ENCODE data around the gene DOCK2. TPM values are rescaled to one million over a fixed set of nuclear protein-coding genes. Genes with fewer than 3 reads are reported as not detected.

The DOCK2 gene
- polyA plus RNA-seq, 1 experiment = 2.0 TPM

GRCh38 chr5:169791251-169791650 lies 154.2 kb downstream of the DOCK2 start:
- POLR2A ChIA-PET = no interaction called here
- TF ChIP-seq, protein P1, sequence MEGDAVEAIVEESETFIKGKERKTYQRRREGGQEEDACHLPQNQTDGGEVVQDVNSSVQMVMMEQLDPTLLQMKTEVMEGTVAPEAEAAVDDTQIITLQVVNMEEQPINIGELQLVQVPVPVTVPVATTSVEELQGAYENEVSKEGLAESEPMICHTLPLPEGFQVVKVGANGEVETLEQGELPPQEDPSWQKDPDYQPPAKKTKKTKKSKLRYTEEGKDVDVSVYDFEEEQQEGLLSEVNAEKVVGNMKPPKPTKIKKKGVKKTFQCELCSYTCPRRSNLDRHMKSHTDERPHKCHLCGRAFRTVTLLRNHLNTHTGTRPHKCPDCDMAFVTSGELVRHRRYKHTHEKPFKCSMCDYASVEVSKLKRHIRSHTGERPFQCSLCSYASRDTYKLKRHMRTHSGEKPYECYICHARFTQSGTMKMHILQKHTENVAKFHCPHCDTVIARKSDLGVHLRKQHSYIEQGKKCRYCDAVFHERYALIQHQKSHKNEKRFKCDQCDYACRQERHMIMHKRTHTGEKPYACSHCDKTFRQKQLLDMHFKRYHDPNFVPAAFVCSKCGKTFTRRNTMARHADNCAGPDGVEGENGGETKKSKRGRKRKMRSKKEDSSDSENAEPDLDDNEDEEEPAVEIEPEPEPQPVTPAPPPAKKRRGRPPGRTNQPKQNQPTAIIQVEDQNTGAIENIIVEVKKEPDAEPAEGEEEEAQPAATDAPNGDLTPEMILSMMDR (IDR thresholded peaks at IDR 0.05; ENCODE audit: insufficient read depth, low read depth, low read length) = no peak
- H3K27me3 ChIP-seq (ENCODE audit: control insufficient read depth, insufficient read depth, low read length) = no peaks in the 10 kb centered on the region
- no peaks in the 10 kb centered on the region for H3K36me3 ChIP-seq (ENCODE audit: control insufficient read depth, insufficient read depth, low read length)
- no peak overlapping the region for H3K4me3 ChIP-seq (ENCODE audit: low read depth, low read length)
- no peak for DNase-seq (ENCODE audit: low read depth)
- CTCF ChIA-PET = interaction anchor here (1.4 to 1.7 kb wide), 2 partner anchors 36 to 189 kb away, joined by 3 to 5 read pairs; partner anchors contain the start of gene INSYN2B

DNA sequence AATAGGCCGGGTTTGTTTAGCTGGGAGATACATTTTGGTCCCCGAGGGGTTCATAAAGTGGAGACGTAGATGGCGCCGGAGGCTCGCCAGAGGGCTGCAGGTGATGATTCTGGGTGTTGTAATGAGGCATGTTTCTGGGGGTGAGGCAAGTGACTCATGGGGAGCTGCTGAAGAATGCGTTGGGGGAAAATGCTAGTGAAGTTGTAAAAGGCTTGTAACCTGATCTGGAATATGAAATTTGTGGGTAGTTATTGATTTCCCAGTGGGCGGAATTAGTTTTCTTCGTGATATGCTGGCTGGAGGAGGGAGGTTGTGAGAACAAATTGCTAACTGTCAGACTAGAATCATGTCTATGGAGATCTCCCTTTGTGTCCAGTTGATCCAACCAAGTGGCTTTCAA lies 158.3 kb downstream of the DOCK2 start:
- ChIA-PET CTCF (interaction anchor here (0.8 to 1.1 kb wide), 2 partner anchors 31 to 89 kb away, joined by 3 read pairs; no protein-coding TSS in a partner anchor), POLR2A (no interaction called here)
- TF ChIP-seq, protein P1 (IDR thresholded peaks at IDR 0.05; ENCODE audit: insufficient read depth, low read depth, low read length) = no peak
- H3K27me3 ChIP-seq (ENCODE audit: control insufficient read depth, insufficient read depth, low read length) = no peaks in the 10 kb centered on the region
- no peak for DNase-seq (ENCODE audit: low read depth)
- no peaks in the 10 kb centered on the region for H3K36me3 ChIP-seq (ENCODE audit: control insufficient read depth, insufficient read depth, low read length)
- no peak overlapping the region for H3K4me3 ChIP-seq (ENCODE audit: low read depth, low read length)

DNA sequence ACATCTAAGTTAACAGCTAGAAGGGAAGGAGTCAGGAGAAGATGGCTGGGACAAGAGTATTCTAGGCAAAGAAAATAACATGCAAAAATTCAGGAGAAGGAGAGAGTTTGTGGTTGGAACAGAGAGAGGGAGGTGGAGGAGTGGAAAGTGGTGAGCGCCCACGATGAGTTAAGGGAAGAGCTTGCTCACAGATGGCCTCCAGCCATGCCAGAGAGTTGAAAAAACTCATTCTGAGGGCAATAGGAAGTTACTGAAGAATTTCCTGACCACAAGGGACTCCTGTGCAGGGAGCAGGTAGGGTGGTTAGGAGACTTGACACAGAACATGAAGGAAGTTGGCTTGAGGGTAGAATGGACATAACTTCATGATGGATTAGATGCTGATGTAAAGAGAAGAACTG lies 159.7 kb downstream of the DOCK2 start:
- no peak for DNase-seq (ENCODE audit: low read depth)
- H3K4me3 ChIP-seq (ENCODE audit: low read depth, low read length) = no peak overlapping the region
- no peaks in the 10 kb centered on the region for H3K27me3 ChIP-seq (ENCODE audit: control insufficient read depth, insufficient read depth, low read length)
- ChIA-PET CTCF (no interaction called here), POLR2A (no interaction called here)
- no peaks in the 10 kb centered on the region for H3K36me3 ChIP-seq (ENCODE audit: control insufficient read depth, insufficient read depth, low read length)
- TF ChIP-seq, protein P1 (IDR thresholded peaks at IDR 0.05; ENCODE audit: insufficient read depth, low read depth, low read length) = no peak

DNA sequence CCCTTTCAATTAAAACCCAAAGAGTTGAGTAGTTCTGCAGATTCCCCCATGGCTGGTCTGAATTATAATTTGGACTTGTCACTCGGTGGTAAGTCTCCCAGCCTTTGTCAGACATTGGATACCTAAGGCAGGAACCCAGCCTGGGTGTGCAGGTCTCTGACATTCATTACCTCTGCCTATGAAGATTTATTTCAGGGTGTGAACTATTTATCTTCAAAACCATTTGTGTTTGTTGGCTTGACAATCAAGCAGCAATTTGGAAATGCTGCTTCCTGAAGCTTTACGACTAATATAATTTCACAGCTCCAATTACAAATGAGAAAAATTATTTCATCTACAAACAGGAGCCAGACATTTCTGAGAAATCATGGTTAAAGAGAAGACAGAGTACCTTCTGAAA lies 160.5 kb downstream of the DOCK2 start:
- Histone ChIP-seq H3K36me3 (ENCODE audit: control insufficient read depth, insufficient read depth, low read length) (no peaks in the 10 kb centered on the region), H3K27me3 (ENCODE audit: control insufficient read depth, insufficient read depth, low read length) (no peaks in the 10 kb centered on the region), H3K4me3 (ENCODE audit: low read depth, low read length) (no peak overlapping the region)
- POLR2A ChIA-PET = no interaction called here
- no peak for DNase-seq (ENCODE audit: low read depth)
- TF ChIP-seq, protein P1 (IDR thresholded peaks at IDR 0.05; ENCODE audit: insufficient read depth, low read depth, low read length) = no peak
- CTCF ChIA-PET = interaction anchor here (1.9 kb wide), 1 partner anchor 183 kb away, joined by 9 read pairs; the partner anchor contains the start of gene INSYN2B

DNA sequence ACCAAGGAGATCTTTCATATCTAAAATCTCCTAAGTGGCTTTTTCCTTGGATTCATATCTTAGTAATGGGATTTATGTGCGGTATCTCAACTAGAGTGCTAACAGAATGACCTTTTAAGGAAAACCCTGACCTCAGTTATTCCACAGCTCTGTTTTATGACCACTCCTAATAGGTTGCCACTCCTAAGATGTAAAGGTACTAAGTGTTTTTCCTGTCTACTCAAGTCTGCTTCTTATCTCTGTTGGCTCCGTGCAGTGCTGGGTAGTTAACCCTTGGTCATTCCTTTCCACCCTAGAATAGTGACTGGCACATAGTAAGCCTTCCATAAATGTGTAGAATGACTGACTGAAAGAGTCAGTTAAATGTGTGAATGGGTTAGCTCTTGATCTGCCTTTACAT lies 161.4 kb downstream of the DOCK2 start:
- CTCF ChIA-PET = interaction anchor here (1.9 kb wide), 1 partner anchor 182 kb away, joined by 9 read pairs; the partner anchor contains the start of gene INSYN2B
- POLR2A ChIA-PET = no interaction called here

More for the DNA sequence above, 161.4 kb downstream of the DOCK2 start:
- TF ChIP-seq, protein P1 (IDR thresholded peaks at IDR 0.05; ENCODE audit: insufficient read depth, low read depth, low read length) = no peak
- no peaks in the 10 kb centered on the region for H3K27me3 ChIP-seq (ENCODE audit: control insufficient read depth, insufficient read depth, low read length)
- DNase-seq (ENCODE audit: low read depth) = no peak
- no peak overlapping the region for H3K4me3 ChIP-seq (ENCODE audit: low read depth, low read length)
- no peaks in the 10 kb centered on the region for H3K36me3 ChIP-seq (ENCODE audit: control insufficient read depth, insufficient read depth, low read length)
